Heart right ventricle (tissue), 16 donors: ENCODE results near the gene SLC35B4. TPM values are rescaled to one million over a fixed set of nuclear protein-coding genes. Genes with fewer than 3 reads are reported as not detected.
"Not testable (repeated sequence)": the region's sequence is repeated elsewhere in the genome, so short reads cannot be mapped to it uniquely, and the experiment has no call there.

ENCODE experiments used
- ATAC-seq, 8 donors: fragments of 200-7000 bp; cut with Tn5 transposase; one replicate each; pipeline ENCODE4 v1.9.1; 2020; ENCODE audit warnings: mild to moderate bottlenecking in 8 of 8, moderate library complexity in 8 of 8, moderate number of reproducible peaks in 1 of 8
- DNase-seq, 2 donors: peaks; one replicate each; pipeline ENCODE4 v3.0.0-alpha.2; 2020
- H3K27ac ChIP-seq, 10 donors: fragments of 200-600 bp; sonication (generic) in 2 of 10; one replicate each; pipeline versions ENCODE4 v1.5.0 to v1.8.0; 2020 to 2022; ENCODE audit warnings: mild to moderate bottlenecking in 3 of 10
- H3K27me3 ChIP-seq, 7 donors: fragments of 200-600 bp; one replicate each; pipeline ENCODE4 v1.8.0; 2021 to 2022; ENCODE audit warnings: mild to moderate bottlenecking in 2 of 7
- H3K36me3 ChIP-seq, 9 donors: fragments of 200-600 bp; sonication (generic) in 1 of 9; one replicate each; pipeline versions ENCODE4 v1.5.0 to v1.8.0; 2020 to 2022; ENCODE audit warnings: mild to moderate bottlenecking in 2 of 9
- H3K4me1 ChIP-seq, 9 donors: fragments of 200-600 bp; sonication (generic) in 1 of 9; one replicate each; pipeline versions ENCODE4 v1.5.0 to v1.8.0; 2020 to 2022; ENCODE audit warnings: mild to moderate bottlenecking in 4 of 9
- H3K4me3 ChIP-seq, 10 donors: fragments of 200-600 bp; sonication (generic) in 2 of 10; one replicate each; pipeline versions ENCODE4 v1.5.0 to v1.8.0; 2020 to 2022; ENCODE audit warnings: mild to moderate bottlenecking in 7 of 10, moderate library complexity in 2 of 10
- H3K9me3 ChIP-seq, 11 donors: fragments of 200-600 bp in 10 of 11; sonication (generic) in 2 of 11; one replicate each; pipeline versions ENCODE4 v1.5.0 to v1.8.0; 2013 to 2022; ENCODE audit warnings: mild to moderate bottlenecking in 2 of 11, control low read depth in 1 of 11, moderate library complexity in 1 of 11
- WGBS, 2 donors: extraction: QIAGEN DNeasy Blood & Tissue Kit; methylation state at CpG; one replicate each; pipeline ENCODE4 v1.1.7; 2013; ENCODE audit warnings: inconsistent platforms in 1 of 2; 5-methylcytosine and 5-hydroxymethylcytosine counted together
- intact Hi-C, 10 donors: fragments of 100-400 bp; cut with DNase I; formaldehyde crosslinking; loops; one replicate each; pipeline versions ENCODE4 v1.11.1 to v1.14.2; 2022
- polyA plus RNA-seq, 2 donors: library from polyadenylated mRNA; stranded (reverse); fragments of 200-250 nt; gene quantifications; one replicate each; pipeline ENCODE4 v1.2.3, GENCODE V29; 2013
- total RNA-seq, 10 donors: library from RNA; stranded (reverse); fragmentation: NEBNext Ultra II Directional in 3 of 10; extraction: Animal tissue kit (Norgen Biotek cat#: 25700) in 3 of 10; gene quantifications; one replicate each; pipeline versions ENCODE4 v1.2.1 to v1.2.4, GENCODE V29; 2021 to 2023
- TF ChIP-seq, protein P1 (sequence below), 9 donors: fragments of 200-600 bp; sonication (generic) in 2 of 9; IDR thresholded peaks; one replicate each; pipeline versions ENCODE4 v1.5.0 to v1.8.0; 2021 to 2022; ENCODE audit warnings: antibody characterized with exemption in 9 of 9, mild to moderate bottlenecking in 5 of 9, moderate library complexity in 1 of 9
- donor health status: Arrhythmogenic right ventricular cardiomyopathy.
- donor health status: ischemic (EF 13 %, LVEDD 7.1; RV severe dilation, severe dysfunction).
- donor health status: healthy with polysubstance abuse.
- donor health status: DM: no; HTN: yes; CAD: no.
- donor health status: DM: no; HTN: no; CAD: no.
- donor health status: ischemic (EF 25% LVEDD 6.9; RV normal size, moderate dysfunction).
- donor health status: ischemic (EF 25% LVEDD 5.7; RV mildly dilated, moderate dysfunction).
- donor health status: healthy.
- donor health status: DM: yes; HTN: yes; CAD: no.
- donor health status: Ischemic cardiomyopathy.
- donor health status: ischemic (EF 35%, LVEDD 5.7; RV mildly dilated, moderate dysfunction).
- donor health status: nonischemic (EF 11% LVEDD 7.7; RV severe dilation, severe dysfunction).
- donor health status: DM: yes; HTN: yes; CAD: no.
- donor health status: PGD.
- donor health status: ischemic (EF 29% LVEDD 5.4; RV normal size, mild dysfunction).
- donor health status: nonischemic (EF 23%, LVEDD 6.1; RV moderate dilation, normal function).

Gene SLC35B4
- total and polyA plus RNA-seq, 12 donors = 2.4 to 7.9 (median 4.6) TPM

- H3K36me3 ChIP-seq = peaks cover 0 to 99% (median 24%) of the 10 kb centered on the region in 9 donors
- ATAC-seq (no peak), DNase-seq (peak; percentile 24 to 27)
- TF ChIP-seq, protein P1, sequence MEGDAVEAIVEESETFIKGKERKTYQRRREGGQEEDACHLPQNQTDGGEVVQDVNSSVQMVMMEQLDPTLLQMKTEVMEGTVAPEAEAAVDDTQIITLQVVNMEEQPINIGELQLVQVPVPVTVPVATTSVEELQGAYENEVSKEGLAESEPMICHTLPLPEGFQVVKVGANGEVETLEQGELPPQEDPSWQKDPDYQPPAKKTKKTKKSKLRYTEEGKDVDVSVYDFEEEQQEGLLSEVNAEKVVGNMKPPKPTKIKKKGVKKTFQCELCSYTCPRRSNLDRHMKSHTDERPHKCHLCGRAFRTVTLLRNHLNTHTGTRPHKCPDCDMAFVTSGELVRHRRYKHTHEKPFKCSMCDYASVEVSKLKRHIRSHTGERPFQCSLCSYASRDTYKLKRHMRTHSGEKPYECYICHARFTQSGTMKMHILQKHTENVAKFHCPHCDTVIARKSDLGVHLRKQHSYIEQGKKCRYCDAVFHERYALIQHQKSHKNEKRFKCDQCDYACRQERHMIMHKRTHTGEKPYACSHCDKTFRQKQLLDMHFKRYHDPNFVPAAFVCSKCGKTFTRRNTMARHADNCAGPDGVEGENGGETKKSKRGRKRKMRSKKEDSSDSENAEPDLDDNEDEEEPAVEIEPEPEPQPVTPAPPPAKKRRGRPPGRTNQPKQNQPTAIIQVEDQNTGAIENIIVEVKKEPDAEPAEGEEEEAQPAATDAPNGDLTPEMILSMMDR (IDR thresholded peaks at IDR 0.05) = no peak
- intact Hi-C loops = no loop called here
- no peaks in the 10 kb centered on the region for H3K9me3 ChIP-seq
- no peak overlapping the region for H3K27ac ChIP-seq
- no peaks in the 10 kb centered on the region for H3K27me3 ChIP-seq
- no peak overlapping the region for H3K4me3 ChIP-seq
- H3K4me1 ChIP-seq = no peaks in the 10 kb centered on the region
- 66 to 67% methylated on average over 10 of the region's 10 CpGs for WGBS, 2 donors
These were observed 17.6 kb downstream of the SLC35B4 start for GRCh38 chr7:134298902-134299683.

- no peak overlapping the region for H3K4me3 ChIP-seq
- ATAC-seq (no peak), DNase-seq (no peak)
- no peaks in the 10 kb centered on the region for H3K4me1 ChIP-seq
- H3K27ac ChIP-seq = no peak overlapping the region
- peaks cover 0 to 93% (median 24%) of the 10 kb centered on the region in 9 donors for H3K36me3 ChIP-seq
- WGBS, 2 donors = 95% methylated on average over 2 of the region's 2 CpGs
- no peaks in the 10 kb centered on the region for H3K27me3 ChIP-seq
- TF ChIP-seq, protein P1 (IDR thresholded peaks at IDR 0.05) = no peak
- no peaks in the 10 kb centered on the region for H3K9me3 ChIP-seq
- intact Hi-C loops = no loop called here
These were observed 19.2 kb downstream of the SLC35B4 start for GRCh38 chr7:134297489-134297888.

GRCh38 chr7:134295982-134296381 lies 20.7 kb downstream of the SLC35B4 start:
- H3K4me1 ChIP-seq, ATAC-seq, intact Hi-C loops, H3K9me3 ChIP-seq, DNase-seq, H3K4me3 ChIP-seq, H3K27me3 ChIP-seq, H3K27ac ChIP-seq: not testable (repeated sequence)
- H3K36me3 ChIP-seq = peaks cover 0 to 87% (median 22%) of the 10 kb centered on the region in 9 donors
- 82 to 90% methylated on average over 7 of the region's 7 CpGs for WGBS, 2 donors

GRCh38 chr7:134293002-134293740 lies 23.6 kb downstream of the SLC35B4 start:
- WGBS, 2 donors = 87 to 93% methylated on average over 12 of the region's 12 CpGs
- DNase-seq (no peak), ATAC-seq (peak in 6 of 8 donors; percentile 42 to 79 (median 56))
- Histone ChIP-seq H3K27ac (no peak overlapping the region), H3K27me3 (no peaks in the 10 kb centered on the region), H3K9me3 (no peaks in the 10 kb centered on the region), H3K4me1 (no peaks in the 10 kb centered on the region), H3K36me3 (peaks cover 0 to 64% (median 22%) of the 10 kb centered on the region in 9 donors), H3K4me3 (no peak overlapping the region)
- intact Hi-C loops = no loop called here
- TF ChIP-seq, protein P1 (IDR thresholded peaks at IDR 0.05) = no peak
